ENCODE results near the gene SOX13. TPM values are rescaled to one million over a fixed set of nuclear protein-coding genes. Genes with fewer than 3 reads are reported as not detected.

The SOX13 gene
- total and polyA plus RNA-seq, 9 donors: 12.0 to 43.0 (median 21.8) TPM

GRCh38 chr1:204107892-204108291, 35.0 kb downstream of the SOX13 start:
- H3K27ac ChIP-seq: no peak overlapping the region
- 84 to 89% (median 86%) methylated on average over 2 of the region's 2 CpGs for WGBS, 3 donors

DNA sequence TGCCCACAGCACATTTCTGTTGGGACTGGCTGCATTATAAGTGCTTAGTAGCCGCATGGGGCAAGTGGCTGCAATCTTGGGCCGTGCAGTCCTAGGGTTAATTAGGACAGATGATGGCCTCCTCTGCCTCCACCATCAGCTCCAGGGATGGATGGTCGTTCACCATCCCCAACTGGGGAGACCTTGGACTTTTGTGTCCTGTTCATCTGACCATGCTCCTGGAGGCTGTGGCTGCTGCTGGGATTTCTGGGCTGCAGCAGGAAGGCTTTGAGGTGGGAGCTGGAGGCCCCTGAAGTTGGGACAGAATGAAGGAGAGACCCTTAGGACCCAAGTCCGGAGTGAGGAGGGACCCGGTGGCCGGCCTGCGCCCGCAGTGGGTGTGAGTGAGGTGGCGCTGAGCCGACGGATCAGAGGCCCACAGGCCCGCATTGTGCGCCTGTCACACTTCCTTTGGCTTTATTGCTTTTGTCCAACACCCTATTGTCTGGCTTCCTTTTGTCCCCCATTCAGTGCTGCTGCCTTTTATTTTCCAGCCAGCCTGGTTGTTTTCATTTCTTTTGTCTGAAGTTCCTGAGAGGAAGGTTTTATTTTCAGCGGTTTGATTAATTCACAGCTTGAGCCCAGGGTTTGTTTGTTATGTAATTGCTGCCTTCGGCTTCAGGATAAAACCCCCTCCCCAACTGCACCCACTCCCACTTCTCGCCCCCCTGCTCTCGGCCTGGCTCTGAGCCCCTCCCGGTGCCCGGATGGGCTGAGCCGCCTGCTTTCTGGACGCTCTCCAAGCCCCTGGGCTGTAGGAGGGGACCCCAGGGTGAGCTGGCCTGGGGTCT, 35.6 kb downstream of the SOX13 start:
- H3K4me3 ChIP-seq: no peak overlapping the region
- TF ChIP-seq EP300 (IDR thresholded peaks at IDR 0.05): no peak
- H3K4me1 ChIP-seq (ENCODE audit: insufficient read depth): peaks cover 6% of the 10 kb centered on the region
- no peaks in the 10 kb centered on the region for H3K9me3 ChIP-seq
- 48 to 55% (median 51%) methylated on average over 21 of the region's 21 CpGs for WGBS, 3 donors
- no peaks in the 10 kb centered on the region for H3K27me3 ChIP-seq
- no peak for DNase-seq
- no peaks in the 10 kb centered on the region for H3K36me3 ChIP-seq
- intact Hi-C loops (cut with DNase I): no loop called here
- no peak overlapping the region for H3K27ac ChIP-seq

More at GRCh38 chr1:204107892-204108291, 35.0 kb downstream of the SOX13 start:
- H3K9me3 ChIP-seq: no peaks in the 10 kb centered on the region
- no peak overlapping the region for H3K4me3 ChIP-seq
- no peaks in the 10 kb centered on the region for H3K27me3 ChIP-seq
- H3K36me3 ChIP-seq: no peaks in the 10 kb centered on the region
- peaks cover 6% of the 10 kb centered on the region for H3K4me1 ChIP-seq (ENCODE audit: insufficient read depth)
- DNase-seq: no peak
- TF ChIP-seq EP300 (IDR thresholded peaks at IDR 0.05) (no peak), POLR2A (IDR thresholded peaks at IDR 0.05) (no peak)
- TF ChIP-seq, protein P1, sequence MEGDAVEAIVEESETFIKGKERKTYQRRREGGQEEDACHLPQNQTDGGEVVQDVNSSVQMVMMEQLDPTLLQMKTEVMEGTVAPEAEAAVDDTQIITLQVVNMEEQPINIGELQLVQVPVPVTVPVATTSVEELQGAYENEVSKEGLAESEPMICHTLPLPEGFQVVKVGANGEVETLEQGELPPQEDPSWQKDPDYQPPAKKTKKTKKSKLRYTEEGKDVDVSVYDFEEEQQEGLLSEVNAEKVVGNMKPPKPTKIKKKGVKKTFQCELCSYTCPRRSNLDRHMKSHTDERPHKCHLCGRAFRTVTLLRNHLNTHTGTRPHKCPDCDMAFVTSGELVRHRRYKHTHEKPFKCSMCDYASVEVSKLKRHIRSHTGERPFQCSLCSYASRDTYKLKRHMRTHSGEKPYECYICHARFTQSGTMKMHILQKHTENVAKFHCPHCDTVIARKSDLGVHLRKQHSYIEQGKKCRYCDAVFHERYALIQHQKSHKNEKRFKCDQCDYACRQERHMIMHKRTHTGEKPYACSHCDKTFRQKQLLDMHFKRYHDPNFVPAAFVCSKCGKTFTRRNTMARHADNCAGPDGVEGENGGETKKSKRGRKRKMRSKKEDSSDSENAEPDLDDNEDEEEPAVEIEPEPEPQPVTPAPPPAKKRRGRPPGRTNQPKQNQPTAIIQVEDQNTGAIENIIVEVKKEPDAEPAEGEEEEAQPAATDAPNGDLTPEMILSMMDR (IDR thresholded peaks at IDR 0.05): no peak
- intact Hi-C loops (cut with DNase I): no loop called here

GRCh38 chr1:204110894-204111633, 38.1 kb downstream of the SOX13 start:
- no peak for DNase-seq
- no peaks in the 10 kb centered on the region for H3K27me3 ChIP-seq
- H3K9me3 ChIP-seq: no peaks in the 10 kb centered on the region
- no peaks in the 10 kb centered on the region for H3K36me3 ChIP-seq
- TF ChIP-seq POLR2A (IDR thresholded peaks at IDR 0.05) (no peak), EP300 (IDR thresholded peaks at IDR 0.05) (no peak)
- TF ChIP-seq, protein P1 (IDR thresholded peaks at IDR 0.05): no peak
- no peak overlapping the region for H3K27ac ChIP-seq
- intact Hi-C loops (cut with DNase I): no loop called here
- WGBS, 3 donors: 76 to 84% (median 77%) methylated on average over 5 of the region's 5 CpGs
- H3K4me1 ChIP-seq (ENCODE audit: insufficient read depth): peaks cover 8% of the 10 kb centered on the region
- no peak overlapping the region for H3K4me3 ChIP-seq

- no peak overlapping the region for H3K27ac ChIP-seq
- 86 to 89% (median 87%) methylated on average over 9 to 11 of the region's 11 CpGs for WGBS, 3 donors
- no peak for DNase-seq
- intact Hi-C loops (cut with DNase I): no loop called here
- H3K4me3 ChIP-seq: no peak overlapping the region
- H3K4me1 ChIP-seq (ENCODE audit: insufficient read depth): peaks cover 8% of the 10 kb centered on the region
- no peak for TF ChIP-seq POLR2A (IDR thresholded peaks at IDR 0.05)
- TF ChIP-seq, protein P1 (IDR thresholded peaks at IDR 0.05): no peak
- TF ChIP-seq EP300 (IDR thresholded peaks at IDR 0.05): no peak
- H3K9me3 ChIP-seq: no peaks in the 10 kb centered on the region
- H3K27me3 ChIP-seq: no peaks in the 10 kb centered on the region
- no peaks in the 10 kb centered on the region for H3K36me3 ChIP-seq
Observed at GRCh38 chr1:204112876-204113730, 40.2 kb downstream of the SOX13 start.
